Upper lobe of left lung (tissue), 4 donors: Measurements from ENCODE around the gene MAPK8IP3.

Experiments used
- POLR2A ChIP-seq, 4 donors: fragments of 450-650 bp; IDR thresholded peaks; one replicate each; pipeline ENCODE4 v1.5.1; 2016 to 2017; ENCODE audit warnings: antibody characterized with exemption in 4 of 4, mild to moderate bottlenecking in 2 of 4
- TF ChIP-seq, protein P1 (sequence below), 6 experiments: fragments of 450-650 bp in 4 of 6; fragments of 200-600 bp in 2 of 6; sonication (generic) in 2 of 6; IDR thresholded peaks; one replicate each; pipeline ENCODE4 v1.5.1; 2016 to 2019; ENCODE audit warnings: antibody characterized with exemption in 6 of 6

DNA sequence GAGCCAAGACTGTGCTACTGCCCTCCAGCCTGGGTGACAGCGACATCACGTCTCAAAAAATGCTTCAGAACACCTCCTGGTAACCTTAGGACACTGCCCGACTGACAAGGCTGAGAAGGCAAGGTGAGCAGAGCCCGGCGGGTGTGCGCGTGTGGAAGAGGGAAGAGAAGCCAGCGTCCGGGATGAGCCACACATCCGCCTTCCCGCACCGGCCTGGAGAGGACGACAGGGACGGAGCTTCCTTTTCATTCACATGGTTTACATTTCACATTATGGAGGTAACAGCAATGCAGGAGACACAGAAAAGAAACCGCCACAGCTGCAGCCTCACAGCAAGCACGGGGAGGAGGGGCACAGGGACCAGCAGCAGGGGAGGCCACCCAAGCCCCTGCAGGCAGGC is 104.1 kb downstream of the MAPK8IP3 start:
- TF ChIP-seq, protein P1, sequence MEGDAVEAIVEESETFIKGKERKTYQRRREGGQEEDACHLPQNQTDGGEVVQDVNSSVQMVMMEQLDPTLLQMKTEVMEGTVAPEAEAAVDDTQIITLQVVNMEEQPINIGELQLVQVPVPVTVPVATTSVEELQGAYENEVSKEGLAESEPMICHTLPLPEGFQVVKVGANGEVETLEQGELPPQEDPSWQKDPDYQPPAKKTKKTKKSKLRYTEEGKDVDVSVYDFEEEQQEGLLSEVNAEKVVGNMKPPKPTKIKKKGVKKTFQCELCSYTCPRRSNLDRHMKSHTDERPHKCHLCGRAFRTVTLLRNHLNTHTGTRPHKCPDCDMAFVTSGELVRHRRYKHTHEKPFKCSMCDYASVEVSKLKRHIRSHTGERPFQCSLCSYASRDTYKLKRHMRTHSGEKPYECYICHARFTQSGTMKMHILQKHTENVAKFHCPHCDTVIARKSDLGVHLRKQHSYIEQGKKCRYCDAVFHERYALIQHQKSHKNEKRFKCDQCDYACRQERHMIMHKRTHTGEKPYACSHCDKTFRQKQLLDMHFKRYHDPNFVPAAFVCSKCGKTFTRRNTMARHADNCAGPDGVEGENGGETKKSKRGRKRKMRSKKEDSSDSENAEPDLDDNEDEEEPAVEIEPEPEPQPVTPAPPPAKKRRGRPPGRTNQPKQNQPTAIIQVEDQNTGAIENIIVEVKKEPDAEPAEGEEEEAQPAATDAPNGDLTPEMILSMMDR (IDR thresholded peaks at IDR 0.05), result no peak
- TF ChIP-seq POLR2A (IDR thresholded peaks at IDR 0.05), result no peak
